HEK293 (cell line): ENCODE measurements around the gene CDKAL1.

Experiments
- CTCF ChIA-PET: fragments of 350-600 bp; formaldehyde crosslinking; extraction: SDS; loops from one replicate; lab custom pipeline; 2021; ENCODE audit warnings: antibody characterized with exemption; lab: Yijun Ruan, JAX
- POLR2A ChIA-PET: fragments of 300-600 bp; formaldehyde crosslinking; extraction: SDS; loops from one replicate; lab custom pipeline; 2020; ENCODE audit warnings: antibody characterized with exemption, inconsistent platforms; lab: Yijun Ruan, JAX
- H3K27ac ChIP-seq: fragments of 200-500 bp; sonication (Bioruptor generic); 2 replicates; pipeline ENCODE4 v1.5.1; 2014; ENCODE audit warnings: low read depth, low read length, control low read depth, inconsistent platforms; ENCODE audit errors: extremely low read depth
- H3K36me3 ChIP-seq, 2 experiments: fragments of 200-500 bp in 1 of 2; sonication (Bioruptor generic) in 1 of 2; 1 replicate in 1 of 2; 2 replicates in 1 of 2; pipeline ENCODE4 v1.5.1; 2014 to 2017; ENCODE audit warnings: inconsistent platforms in 2 of 2, low read length in 2 of 2; ENCODE audit not compliant: control insufficient read depth in 2 of 2, insufficient read depth in 1 of 2
- H3K4me1 ChIP-seq: fragments of 200-500 bp; sonication (Bioruptor generic); 2 replicates; pipeline ENCODE4 v1.5.1; 2014; ENCODE audit warnings: mild to moderate bottlenecking, low read length, inconsistent platforms; ENCODE audit not compliant: control insufficient read depth, insufficient read depth
- H3K4me3 ChIP-seq: 2 replicates; pipeline ENCODE4 v1.5.1; 2011; ENCODE audit warnings: low read depth, mild to moderate bottlenecking, control low read depth, low read length, moderate library complexity
- H3K9me3 ChIP-seq: fragments of 200-500 bp; sonication (Bioruptor generic); 2 replicates; pipeline ENCODE4 v1.5.1; 2014; ENCODE audit warnings: low read depth, low read length, inconsistent platforms; ENCODE audit not compliant: control insufficient read depth, insufficient read depth
- GLIS1 ChIP-seq: fragments of 450-650 bp; formaldehyde crosslinking; IDR thresholded peaks from 2 replicates; pipeline ENCODE4 v1.5.1; 2016; ENCODE audit warnings: missing biosample characterization, missing genetic modification characterization
- IKZF3 ChIP-seq: fragments of 450-650 bp; IDR thresholded peaks from 2 replicates; pipeline ENCODE4 v1.5.0; 2018; ENCODE audit warnings: missing biosample characterization, mild to moderate bottlenecking, missing genetic modification characterization, moderate library complexity
- OSR2 ChIP-seq: fragments of 450-650 bp; formaldehyde crosslinking; IDR thresholded peaks from 2 replicates; pipeline ENCODE4 v1.5.1; 2016; ENCODE audit warnings: missing biosample characterization, missing genetic modification characterization
- TCF7L2 ChIP-seq: IDR thresholded peaks from 2 replicates; pipeline ENCODE4 v1.6.1; 2011; ENCODE audit warnings: low read depth, mild to moderate bottlenecking, inconsistent platforms, low read length, moderate library complexity, borderline replicate concordance
- ZEB2 ChIP-seq: fragments of 450-650 bp; formaldehyde crosslinking; IDR thresholded peaks from 2 replicates; pipeline ENCODE4 v1.5.1; 2016; ENCODE audit warnings: missing biosample characterization, missing genetic modification characterization
- ZFP69B ChIP-seq: fragments of 450-650 bp; formaldehyde crosslinking; IDR thresholded peaks from 2 replicates; pipeline ENCODE4 v1.5.1; 2016; ENCODE audit warnings: missing biosample characterization, missing genetic modification characterization
- ZNF121 ChIP-seq: fragments of 450-650 bp; formaldehyde crosslinking; IDR thresholded peaks from 2 replicates; pipeline ENCODE4 v1.5.1; 2016; ENCODE audit warnings: missing biosample characterization, missing genetic modification characterization
- ZNF140 ChIP-seq: fragments of 450-650 bp; formaldehyde crosslinking; IDR thresholded peaks from 2 replicates; pipeline ENCODE4 v1.5.1; 2016; ENCODE audit warnings: missing biosample characterization, missing genetic modification characterization
- ZNF155 ChIP-seq: fragments of 450-650 bp; formaldehyde crosslinking; IDR thresholded peaks from 2 replicates; pipeline ENCODE4 v1.5.1; 2016; ENCODE audit warnings: missing biosample characterization, missing genetic modification characterization
- ZNF292 ChIP-seq: fragments of 450-650 bp; formaldehyde crosslinking; IDR thresholded peaks from 2 replicates; pipeline ENCODE4 v1.5.1; 2016; ENCODE audit warnings: low read depth, missing biosample characterization, missing genetic modification characterization, borderline replicate concordance
- ZNF311 ChIP-seq: fragments of 450-650 bp; formaldehyde crosslinking; IDR thresholded peaks from 2 replicates; pipeline ENCODE4 v1.5.1; 2017; ENCODE audit warnings: missing biosample characterization, missing genetic modification characterization, borderline replicate concordance
- ZNF37A ChIP-seq: fragments of 450-650 bp; IDR thresholded peaks from 2 replicates; pipeline ENCODE4 v1.5.1; 2018; ENCODE audit warnings: missing biosample characterization, missing genetic modification characterization
- ZNF416 ChIP-seq: fragments of 450-650 bp; formaldehyde crosslinking; IDR thresholded peaks from 2 replicates; pipeline ENCODE4 v1.5.1; 2016; ENCODE audit warnings: missing biosample characterization, missing genetic modification characterization
- ZNF423 ChIP-seq: fragments of 450-650 bp; formaldehyde crosslinking; IDR thresholded peaks from 2 replicates; pipeline ENCODE4 v1.5.1; 2016; ENCODE audit warnings: missing biosample characterization, missing genetic modification characterization
- ZNF560 ChIP-seq: fragments of 450-650 bp; formaldehyde crosslinking; IDR thresholded peaks from 2 replicates; pipeline ENCODE4 v1.5.1; 2017; ENCODE audit warnings: missing biosample characterization, missing genetic modification characterization, borderline replicate concordance
- ZNF626 ChIP-seq: fragments of 450-650 bp; sonication (Bioruptor Pico); formaldehyde crosslinking; IDR thresholded peaks from 2 replicates; pipeline ENCODE4 v1.5.1; 2018; ENCODE audit warnings: missing biosample characterization, missing genetic modification characterization, inconsistent platforms
- ZNF747 ChIP-seq: fragments of 450-650 bp; formaldehyde crosslinking; IDR thresholded peaks from 2 replicates; pipeline ENCODE4 v1.5.1; 2016; ENCODE audit warnings: missing biosample characterization, missing genetic modification characterization
- ZNF785 ChIP-seq: fragments of 450-650 bp; formaldehyde crosslinking; IDR thresholded peaks from 2 replicates; pipeline ENCODE4 v1.5.1; 2016; ENCODE audit warnings: missing biosample characterization, missing genetic modification characterization
- ZSCAN4 ChIP-seq: fragments of 450-650 bp; formaldehyde crosslinking; IDR thresholded peaks from 2 replicates; pipeline ENCODE4 v1.5.1; 2017; ENCODE audit warnings: missing biosample characterization, missing genetic modification characterization
- ZSCAN5A ChIP-seq: fragments of 450-650 bp; formaldehyde crosslinking; IDR thresholded peaks from 2 replicates; pipeline ENCODE4 v1.5.1; 2016; ENCODE audit warnings: missing biosample characterization, missing genetic modification characterization
- TF ChIP-seq, protein P1 (sequence below): fragments of 450-650 bp; formaldehyde crosslinking; IDR thresholded peaks from 2 replicates; pipeline ENCODE4 v1.5.1; 2016; ENCODE audit warnings: missing biosample characterization, missing genetic modification characterization
- TF ChIP-seq, protein P2 (sequence below): fragments of 450-650 bp; formaldehyde crosslinking; IDR thresholded peaks from 2 replicates; pipeline ENCODE4 v1.5.1; 2016; ENCODE audit warnings: missing biosample characterization, missing genetic modification characterization
- TF ChIP-seq, protein P3 (sequence below): fragments of 450-650 bp; formaldehyde crosslinking; IDR thresholded peaks from 2 replicates; pipeline ENCODE4 v1.5.1; 2016; ENCODE audit warnings: missing biosample characterization, missing genetic modification characterization, low read depth

Gene CDKAL1

GRCh38 chr6:21159465-21159864 is 625.2 kb downstream of the CDKAL1 start (continued):
- TF ChIP-seq ZNF416 (no peak), OSR2 (tag by site-specific recombination) (no peak), ZNF626 (tag by site-specific recombination) (no peak)

- ChIA-PET CTCF (interaction anchor here (0.7 kb wide), 1 partner anchor 31 kb away, joined by 3 read pairs; no protein-coding TSS in a partner anchor), POLR2A (no interaction called here)
- TF ChIP-seq TCF7L2 (no peak), ZNF37A (no peak), ZNF311 (tag by site-specific recombination) (no peak), ZNF292 (tag by site-specific recombination) (no peak), ZNF121 (tag by site-specific recombination) (no peak), ZNF155 (tag by site-specific recombination) (no peak), ZNF747 (tag by site-specific recombination) (no peak), ZEB2 (tag by site-specific recombination) (no peak), ZSCAN5A (tag by site-specific recombination) (no peak), ZNF423 (tag by site-specific recombination) (no peak), ZNF560 (no peak), ZNF140 (tag by site-specific recombination) (no peak), ZFP69B (tag by site-specific recombination) (no peak), GLIS1 (tag by site-specific recombination) (no peak), IKZF3 (tag by site-specific recombination) (no peak), ZNF785 (tag by site-specific recombination) (no peak), ZSCAN4 (tag by site-specific recombination) (no peak)
- TF ChIP-seq, protein P1, sequence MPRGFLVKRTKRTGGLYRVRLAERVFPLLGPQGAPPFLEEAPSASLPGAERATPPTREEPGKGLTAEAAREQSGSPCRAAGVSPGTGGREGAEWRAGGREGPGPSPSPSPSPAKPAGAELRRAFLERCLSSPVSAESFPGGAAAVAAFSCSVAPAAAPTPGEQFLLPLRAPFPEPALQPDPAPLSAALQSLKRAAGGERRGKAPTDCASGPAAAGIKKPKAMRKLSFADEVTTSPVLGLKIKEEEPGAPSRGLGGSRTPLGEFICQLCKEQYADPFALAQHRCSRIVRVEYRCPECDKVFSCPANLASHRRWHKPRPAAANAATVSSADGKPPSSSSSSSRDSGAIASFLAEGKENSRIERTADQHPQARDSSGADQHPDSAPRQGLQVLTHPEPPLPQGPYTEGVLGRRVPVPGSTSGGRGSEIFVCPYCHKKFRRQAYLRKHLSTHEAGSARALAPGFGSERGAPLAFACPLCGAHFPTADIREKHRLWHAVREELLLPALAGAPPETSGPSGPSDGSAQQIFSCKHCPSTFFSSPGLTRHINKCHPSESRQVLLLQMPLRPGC (tag by site-specific recombination) = no peak
- TF ChIP-seq, protein P2, sequence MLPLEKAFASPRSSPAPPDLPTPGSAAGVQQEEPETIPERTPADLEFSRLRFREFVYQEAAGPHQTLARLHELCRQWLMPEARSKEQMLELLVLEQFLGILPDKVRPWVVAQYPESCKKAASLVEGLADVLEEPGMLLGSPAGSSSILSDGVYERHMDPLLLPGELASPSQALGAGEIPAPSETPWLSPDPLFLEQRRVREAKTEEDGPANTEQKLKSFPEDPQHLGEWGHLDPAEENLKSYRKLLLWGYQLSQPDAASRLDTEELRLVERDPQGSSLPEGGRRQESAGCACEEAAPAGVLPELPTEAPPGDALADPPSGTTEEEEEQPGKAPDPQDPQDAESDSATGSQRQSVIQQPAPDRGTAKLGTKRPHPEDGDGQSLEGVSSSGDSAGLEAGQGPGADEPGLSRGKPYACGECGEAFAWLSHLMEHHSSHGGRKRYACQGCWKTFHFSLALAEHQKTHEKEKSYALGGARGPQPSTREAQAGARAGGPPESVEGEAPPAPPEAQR (tag by site-specific recombination) = no peak
- TF ChIP-seq, protein P3, sequence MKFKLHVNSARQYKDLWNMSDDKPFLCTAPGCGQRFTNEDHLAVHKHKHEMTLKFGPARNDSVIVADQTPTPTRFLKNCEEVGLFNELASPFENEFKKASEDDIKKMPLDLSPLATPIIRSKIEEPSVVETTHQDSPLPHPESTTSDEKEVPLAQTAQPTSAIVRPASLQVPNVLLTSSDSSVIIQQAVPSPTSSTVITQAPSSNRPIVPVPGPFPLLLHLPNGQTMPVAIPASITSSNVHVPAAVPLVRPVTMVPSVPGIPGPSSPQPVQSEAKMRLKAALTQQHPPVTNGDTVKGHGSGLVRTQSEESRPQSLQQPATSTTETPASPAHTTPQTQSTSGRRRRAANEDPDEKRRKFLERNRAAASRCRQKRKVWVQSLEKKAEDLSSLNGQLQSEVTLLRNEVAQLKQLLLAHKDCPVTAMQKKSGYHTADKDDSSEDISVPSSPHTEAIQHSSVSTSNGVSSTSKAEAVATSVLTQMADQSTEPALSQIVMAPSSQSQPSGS (tag by site-specific recombination) = no peak
- peaks cover 12% of the 10 kb centered on the region; the same call in 1 of the 2 replicates for H3K4me1 ChIP-seq
- H3K9me3 ChIP-seq = no peaks in the 10 kb centered on the region
- H3K4me3 ChIP-seq = no peak overlapping the region
- no peak overlapping the region for H3K27ac ChIP-seq
- no peaks in the 10 kb centered on the region for H3K36me3 ChIP-seq
These were observed 627.5 kb downstream of the CDKAL1 start for GRCh38 chr6:21161707-21162106.
